ENCODE results near the gene FMN2. TPM values are rescaled to one million over a fixed set of nuclear protein-coding genes. Genes with fewer than 3 reads are reported as not detected.

FMN2 gene
- total RNA-seq, 1 donor from 2014 or later = not detected

- Histone ChIP-seq H3K9me3 (replicated peaks) (no peaks in the 10 kb centered on the region), H3K27ac (replicated peaks) (no peak overlapping the region), H3K4me1 (peaks cover 1% of the 10 kb centered on the region), H3K27me3 (ENCODE audit: low read depth) (peaks cover 72% of the 10 kb centered on the region), H3K36me3 (no peaks in the 10 kb centered on the region), H3K4me3 (no peak overlapping the region)
- no peak for DNase-seq
- intact Hi-C loops (cut with micrococcal nuclease) = no loop called here
- TF ChIP-seq CTCF (IDR thresholded peaks at IDR 0.05; ENCODE audit: borderline replicate concordance) = no peak
Observed at GRCh38 chr1:240098534-240098933, 6.9 kb downstream of the FMN2 start.

- no peaks in the 10 kb centered on the region for H3K4me1 ChIP-seq
- H3K27me3 ChIP-seq (ENCODE audit: low read depth) = peaks cover 64% of the 10 kb centered on the region
- no peak overlapping the region for H3K27ac ChIP-seq (replicated peaks)
- TF ChIP-seq CTCF (IDR thresholded peaks at IDR 0.05; ENCODE audit: borderline replicate concordance) = no peak
- DNase-seq = no peak
- no peaks in the 10 kb centered on the region for H3K36me3 ChIP-seq
- no peaks in the 10 kb centered on the region for H3K9me3 ChIP-seq (replicated peaks)
- intact Hi-C loops (cut with micrococcal nuclease) = no loop called here
- H3K4me3 ChIP-seq = no peak overlapping the region
Observed at GRCh38 chr1:240099329-240099728, 7.6 kb downstream of the FMN2 start.

- no peaks in the 10 kb centered on the region for H3K4me1 ChIP-seq
- H3K27ac ChIP-seq (replicated peaks) = no peak overlapping the region
- intact Hi-C loops (cut with micrococcal nuclease) = no loop called here
- no peaks in the 10 kb centered on the region for H3K36me3 ChIP-seq
- peaks cover 60% of the 10 kb centered on the region for H3K27me3 ChIP-seq (ENCODE audit: low read depth)
- DNase-seq = no peak
- no peaks in the 10 kb centered on the region for H3K9me3 ChIP-seq (replicated peaks)
- no peak overlapping the region for H3K4me3 ChIP-seq
- no peak for TF ChIP-seq CTCF (IDR thresholded peaks at IDR 0.05; ENCODE audit: borderline replicate concordance)
Observed at GRCh38 chr1:240099748-240100147, 8.1 kb downstream of the FMN2 start.

GRCh38 chr1:240100371-240100934, 8.8 kb downstream of the FMN2 start:
- no peak for TF ChIP-seq CTCF (IDR thresholded peaks at IDR 0.05; ENCODE audit: borderline replicate concordance)
- Histone ChIP-seq H3K9me3 (replicated peaks) (no peaks in the 10 kb centered on the region), H3K4me1 (no peaks in the 10 kb centered on the region), H3K27me3 (ENCODE audit: low read depth) (peaks cover 53% of the 10 kb centered on the region), H3K36me3 (no peaks in the 10 kb centered on the region), H3K27ac (replicated peaks) (no peak overlapping the region), H3K4me3 (no peak overlapping the region)
- intact Hi-C loops (cut with micrococcal nuclease) = no loop called here
- DNase-seq = no peak

- no peak overlapping the region for H3K27ac ChIP-seq (replicated peaks)
- peaks cover 45% of the 10 kb centered on the region for H3K27me3 ChIP-seq (ENCODE audit: low read depth)
- no peak for TF ChIP-seq CTCF (IDR thresholded peaks at IDR 0.05; ENCODE audit: borderline replicate concordance)
- no peak overlapping the region for H3K4me3 ChIP-seq
- H3K4me1 ChIP-seq = no peaks in the 10 kb centered on the region
- no peak for DNase-seq
- intact Hi-C loops (cut with micrococcal nuclease) = no loop called here
- H3K9me3 ChIP-seq (replicated peaks) = no peaks in the 10 kb centered on the region
- H3K36me3 ChIP-seq = no peaks in the 10 kb centered on the region
Observed at GRCh38 chr1:240101306-240101705, 9.6 kb downstream of the FMN2 start.
